ENCODE data around the gene RHOT2. TPM values are rescaled to one million over a fixed set of nuclear protein-coding genes. Genes with fewer than 3 reads are reported as not detected.

The RHOT2 gene
- total and polyA plus RNA-seq, 2 of the 8 experiments (the other 6 are each of a cell fraction or from before 2014, with no cell fraction given): 149 to 194 TPM

- H3K9me3 ChIP-seq (ENCODE audit: insufficient read depth in 2 of 2, low read depth in 1 of 2, low read length in 1 of 2): no peaks in the 10 kb centered on the region
- POLR2A ChIA-PET (ENCODE audit: partially characterized antibody): interaction anchor here (0.6 to 2.7 kb wide), 21 partner anchors 8 to 1530 kb away, joined by 3 to 16 read pairs (median 4); partner anchors contain the start of genes RAB40C, RHBDL1, WDR24 and WDR90
- peak within 1 kb of the TSS; percentile 98 for H4K91ac ChIP-seq (replicated peaks; ENCODE audit: insufficient read length, low read length)
- H3K23me2 ChIP-seq (ENCODE audit: low read depth, low read length): peaks cover 9% of the 10 kb centered on the region; the same call in 1 of the 2 replicates
- H2BK20ac ChIP-seq (ENCODE audit: low read length): 0 out of 2 replicates have a peak within 1 kb of the TSS, but pooled peaks have one; percentile 72
- H2BK15ac ChIP-seq (ENCODE audit: low read length): peak within 1 kb of the TSS; percentile 53; the same call in 1 of the 2 replicates
- WGBS, 2 experiments (ENCODE audit: extremely low coverage in 1 of 2, insufficient coverage in 1 of 2, insufficient read length in 1 of 2, insufficient replicate concordance in 2 of 2, low coverage in 1 of 2, low lambda C conversion rate in 2 of 2, missing lambda C conversion rate in 1 of 2): 2% methylated on average over 74 of the region's 91 CpGs; no CpG with 5 or more reads in 1 of the 2 experiments
- peak within 1 kb of the TSS; percentile 73 to 89 (median 77) for H3K4me3 ChIP-seq (ENCODE audit: extremely low read depth in 1 of 4, insufficient read depth in 2 of 4, low read depth in 3 of 4, low read length in 4 of 4)
- CTCF ChIA-PET (ENCODE audit: partially characterized antibody): interaction anchor here (0.9 to 2.9 kb wide), 9 partner anchors 11 to 43 kb away, joined by 3 to 8 read pairs (median 4); no protein-coding TSS in a partner anchor
- H2BK5ac ChIP-seq (ENCODE audit: low read depth, low read length): peak within 1 kb of the TSS; percentile 93; the same call in 1 of the 2 replicates
- DNase-seq (ENCODE audit: low read depth in 1 of 2, low spot score in 2 of 2) (peak in 1 of 2 experiments; percentile 96), FAIRE-seq (peak; percentile 19)
- H4K8ac ChIP-seq (ENCODE audit: extremely low read depth, insufficient read depth, low read length): peak within 1 kb of the TSS; percentile 95
- H4K20me1 ChIP-seq (replicated peaks in 1 of 2; ENCODE audit: control insufficient read depth in 1 of 2, insufficient read depth in 2 of 2, low read length in 2 of 2): peaks cover 3 to 10% of the 10 kb centered on the region in 2 experiments
- peak within 1 kb of the TSS; percentile 62 to 88 for H3K4me2 ChIP-seq (ENCODE audit: insufficient read depth in 1 of 2, low read depth in 2 of 2, low read length in 2 of 2)
- no peak within 1 kb of the TSS; the same call in 1 of the 2 replicates for H2BK12ac ChIP-seq (ENCODE audit: low read depth, low read length)
- peak within 1 kb of the TSS; percentile 99 for H3K4ac ChIP-seq (replicated peaks; ENCODE audit: insufficient read length, low read depth, low read length)
- H3K36me3 ChIP-seq (ENCODE audit: control insufficient read depth in 2 of 4, insufficient read depth in 4 of 4, low read length in 3 of 4): peaks cover 0 to 21% (median 3%) of the 10 kb centered on the region in 4 experiments; a peak in 4 of 8 replicates
- H3K79me1 ChIP-seq (ENCODE audit: low read depth, low read length): no peaks in the 10 kb centered on the region
- H3K56ac ChIP-seq (replicated peaks; ENCODE audit: insufficient read length, low read depth, low read length): peak within 1 kb of the TSS; percentile 79
- no peak within 1 kb of the TSS for H2BK120ac ChIP-seq (replicated peaks; ENCODE audit: low read depth, low read length)
- no peak within 1 kb of the TSS for H2AK5ac ChIP-seq (ENCODE audit: low read depth, low read length)
- no peak within 1 kb of the TSS; the same call in 1 of the 2 replicates for H2AFZ ChIP-seq (ENCODE audit: low read length)
- peaks cover 0 to 29% (median 19%) of the 10 kb centered on the region in 4 experiments; a peak in 6 of 7 replicates for H3K4me1 ChIP-seq (replicated peaks in 1 of 4; ENCODE audit: control insufficient read depth in 3 of 4, insufficient read depth in 4 of 4, low read length in 3 of 4)
- peak within 1 kb of the TSS; percentile 96 for H3K18ac ChIP-seq (ENCODE audit: extremely low read depth, low read length)
- no peak within 1 kb of the TSS for H3K23ac ChIP-seq (ENCODE audit: insufficient read length)
- H3K9ac ChIP-seq (replicated peaks in 1 of 4; ENCODE audit: extremely low read depth in 1 of 4, low read depth in 3 of 4, low read length in 3 of 4): peak within 1 kb of the TSS; percentile 49 to 66 (median 60); a peak in 6 of 7 replicates
- peaks cover 0 to 6% of the 10 kb centered on the region in 2 experiments; a peak in 1 of 4 replicates for H3K79me2 ChIP-seq (ENCODE audit: control insufficient read depth in 1 of 2, insufficient read depth in 2 of 2, low read length in 2 of 2)
- H3K27ac ChIP-seq (ENCODE audit: low read depth, low read length): peak within 1 kb of the TSS; percentile 35; the same call in 1 of the 2 replicates
- no peak within 1 kb of the TSS for H3K14ac ChIP-seq (ENCODE audit: insufficient read length)
- H3K27me3 ChIP-seq (replicated peaks in 1 of 4; ENCODE audit: control insufficient read depth in 3 of 4, extremely low read depth in 1 of 4, insufficient read depth in 3 of 4, low read length in 3 of 4): no peaks in the 10 kb centered on the region
- peak within 1 kb of the TSS; percentile 80 for H4K5ac ChIP-seq (ENCODE audit: insufficient read length, low read depth, low read length)
- TF ChIP-seq JUN (IDR thresholded peaks at IDR 0.05; ENCODE audit: low read depth, low read length) (no peak), CHD2 (IDR thresholded peaks at IDR 0.05; ENCODE audit: low read length) (peak; percentile 75; the same call in 1 of the 2 replicates), RFX5 (IDR thresholded peaks at IDR 0.05; ENCODE audit: borderline replicate concordance, low read depth, low read length) (no peak), EZH2 (IDR thresholded peaks at IDR 0.05; ENCODE audit: low read depth, low read length, severe bottlenecking) (no peak), POLR2AphosphoS5 (IDR thresholded peaks at IDR 0.05; ENCODE audit: low read depth, low read length) (0 out of 2 replicates have a peak, but pooled peaks have one; percentile 53), RNF2 (IDR thresholded peaks at IDR 0.05; ENCODE audit: borderline replicate concordance, low read depth, low read length, missing control alignments, poor library complexity, severe bottlenecking) (no peak), MAFK (IDR thresholded peaks at IDR 0.05; ENCODE audit: low read depth, low read length) (peak; percentile 75; the same call in 1 of the 2 replicates), RBBP5 (IDR thresholded peaks at IDR 0.05; ENCODE audit: borderline replicate concordance, low read depth, low read length) (peak; percentile 99), HDAC6 (IDR thresholded peaks at IDR 0.05; ENCODE audit: low read depth, low read length) (no peak)
These were observed 31.5 kb upstream of the RHOT2 start, which contains the start of gene METTL26 for GRCh38 chr16:636206-637080. TSS of gene METTL26 (minus strand) at chr16:636305. CDS start at chr16:636290, 15 bp downstream.

Data from H1 (cell line).